Measurements from ENCODE around the gene ZMYND15.
"Not testable (repeated sequence)": the region's sequence is repeated elsewhere in the genome, so short reads cannot be mapped to it uniquely, and the experiment has no call there.

ZMYND15 gene

GRCh38 chr17:4739122-4740024 is at the start of gene ZMYND15, which contains the start of gene CXCL16:
Gene ZMYND15 (plus strand): TSS chr17:4739833. CDS start chr17:4740549, 716 bp downstream.
Gene CXCL16 (minus strand): TSS chr17:4739928. CDS start chr17:4739339, 589 bp downstream.
- DNase-seq (ENCODE audit: low read depth in 2 of 2), result peak; percentile 27 to 45
- no peak for TF ChIP-seq CTCF (IDR thresholded peaks at IDR 0.05; ENCODE audit: low read depth, low read length)
- H3K4me3 ChIP-seq (replicated peaks in 1 of 2; ENCODE audit: low read depth in 2 of 2, low read length in 2 of 2), result peak within 1 kb of the TSS; percentile 60 to 69

DNA sequence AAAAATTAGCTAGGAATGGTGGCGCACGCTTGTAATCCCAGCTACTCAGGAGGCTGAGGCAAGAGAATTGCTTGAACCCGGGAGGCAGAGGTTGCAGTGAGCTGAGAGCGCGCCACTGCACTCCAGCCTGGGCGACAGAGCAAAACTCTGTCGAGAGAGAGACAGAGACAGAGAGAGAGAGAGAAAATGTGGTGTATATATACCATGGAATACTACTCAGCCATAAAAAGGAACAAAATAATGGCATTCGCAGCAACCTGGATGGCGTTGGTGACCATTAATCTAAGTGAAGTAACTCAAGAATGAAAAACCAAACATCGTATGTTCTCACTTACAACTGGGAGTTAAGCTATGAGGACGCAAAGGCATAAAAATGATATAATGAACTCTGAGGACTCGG is 49.8 kb upstream of the ZMYND15 start:
- DNase-seq (ENCODE audit: low read depth in 2 of 2); H3K4me3 ChIP-seq (replicated peaks in 1 of 2; ENCODE audit: low read depth in 2 of 2, low read length in 2 of 2): not testable (repeated sequence)

DNA sequence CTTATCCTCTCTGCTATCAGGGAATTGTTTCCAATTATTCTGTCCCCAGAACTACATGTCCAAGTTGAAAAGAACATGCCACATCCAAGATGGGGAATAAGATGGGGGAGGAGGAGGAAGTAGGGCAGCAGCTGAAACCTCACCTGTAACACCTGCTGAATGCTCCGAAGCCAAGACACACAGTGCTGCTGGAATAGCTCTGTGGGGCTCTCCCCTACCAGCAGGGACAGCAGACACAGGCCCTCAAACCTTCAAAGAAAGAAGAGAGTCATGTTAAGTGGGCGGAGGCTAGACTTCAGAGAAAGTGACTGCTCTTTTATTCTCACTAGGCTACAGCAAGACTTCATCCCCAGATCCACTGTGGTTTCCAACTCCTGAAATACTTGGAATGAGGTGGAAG is 48.9 kb upstream of the ZMYND15 start:
- TF ChIP-seq CTCF (IDR thresholded peaks at IDR 0.05; ENCODE audit: low read depth, low read length), result no peak
- no peak overlapping the region for H3K4me3 ChIP-seq (replicated peaks in 1 of 2; ENCODE audit: low read depth in 2 of 2, low read length in 2 of 2)
- no peak for DNase-seq (ENCODE audit: low read depth in 2 of 2)

DNA sequence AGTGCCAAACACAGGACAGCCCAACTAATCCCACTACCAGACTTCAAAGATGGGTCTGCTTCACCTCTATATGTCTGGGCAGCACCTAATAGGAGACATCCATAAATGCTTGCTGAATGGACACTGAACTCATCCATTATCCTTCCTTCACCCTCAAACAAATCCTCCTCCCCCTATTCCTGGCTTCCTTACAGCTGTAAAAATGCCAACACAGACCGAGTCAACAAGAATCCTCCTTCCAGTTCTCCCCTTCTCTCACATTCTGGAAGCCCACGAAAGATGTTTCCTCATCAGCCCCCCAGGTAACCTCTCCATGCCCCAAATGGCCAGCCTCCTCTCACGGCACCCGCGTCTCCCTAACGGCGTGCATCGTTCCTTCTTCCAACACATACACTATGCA is 47.9 kb upstream of the ZMYND15 start:
- no peak for TF ChIP-seq CTCF (IDR thresholded peaks at IDR 0.05; ENCODE audit: low read depth, low read length)
- no peak overlapping the region for H3K4me3 ChIP-seq (replicated peaks in 1 of 2; ENCODE audit: low read depth in 2 of 2, low read length in 2 of 2)
- peak in 1 of 2 donors; percentile 26 for DNase-seq (ENCODE audit: low read depth in 2 of 2)

GRCh38 chr17:4693416-4693815 is 46.2 kb upstream of the ZMYND15 start:
- no peak overlapping the region for H3K4me3 ChIP-seq (replicated peaks in 1 of 2; ENCODE audit: low read depth in 2 of 2, low read length in 2 of 2)
- no peak for TF ChIP-seq CTCF (IDR thresholded peaks at IDR 0.05; ENCODE audit: low read depth, low read length)

DNA sequence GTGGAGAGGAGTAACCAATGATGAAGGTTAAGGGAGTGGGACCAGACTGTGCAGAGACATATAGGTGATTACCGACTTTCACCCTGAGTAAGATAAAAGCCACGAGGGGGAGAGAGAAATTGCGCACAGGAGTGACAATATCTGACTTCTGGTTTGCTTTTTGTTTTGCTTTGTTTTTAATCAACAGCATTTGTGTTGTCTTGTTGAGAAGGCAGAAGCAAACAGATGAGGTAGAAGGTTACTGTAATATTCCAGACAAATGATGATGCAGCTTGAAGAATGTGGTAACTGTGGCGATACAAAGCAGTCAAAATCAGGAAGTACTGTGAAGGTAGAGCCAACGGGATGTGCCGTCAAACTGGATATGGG is 43.2 kb upstream of the ZMYND15 start:
- H3K4me3 ChIP-seq (replicated peaks in 1 of 2; ENCODE audit: low read depth in 2 of 2, low read length in 2 of 2), result no peak overlapping the region
- TF ChIP-seq CTCF (IDR thresholded peaks at IDR 0.05; ENCODE audit: low read depth, low read length), result no peak
- DNase-seq (ENCODE audit: low read depth in 2 of 2), result no peak

More at GRCh38 chr17:4693416-4693815, 46.2 kb upstream of the ZMYND15 start:
- DNase-seq (ENCODE audit: low read depth in 2 of 2), result no peak

- not testable (repeated sequence) for DNase-seq (ENCODE audit: low read depth in 2 of 2); H3K4me3 ChIP-seq (replicated peaks in 1 of 2; ENCODE audit: low read depth in 2 of 2, low read length in 2 of 2)
Observed at GRCh38 chr17:4699401-4700056, 40.1 kb upstream of the ZMYND15 start.

Measured in cardiac fibroblast (primary cell).